LNCAP (cell line): ENCODE data around the gene CDKN2B-AS1.

Experiments used
- CTCF ChIP-seq: fragments of 450-650 bp; IDR thresholded peaks from 2 replicates; pipeline ENCODE4 v1.5.1; 2017; ENCODE audit warnings: mild to moderate bottlenecking

CDKN2B-AS1 gene

GRCh38 chr9:22022396-22022795 is 27.8 kb downstream of the CDKN2B-AS1 start:
- TF ChIP-seq CTCF = no peak

- no peak for TF ChIP-seq CTCF
Observed at GRCh38 chr9:22026696-22027095, 32.1 kb downstream of the CDKN2B-AS1 start.

GRCh38 chr9:22028394-22028793 is 33.8 kb downstream of the CDKN2B-AS1 start:
- no peak for TF ChIP-seq CTCF

- no peak for TF ChIP-seq CTCF
Observed at GRCh38 chr9:22029231-22029630, 34.6 kb downstream of the CDKN2B-AS1 start.

- TF ChIP-seq CTCF = no peak
Observed at GRCh38 chr9:22030101-22030598, 35.6 kb downstream of the CDKN2B-AS1 start.

GRCh38 chr9:22031655-22032411 is 37.2 kb downstream of the CDKN2B-AS1 start:
- no peak for TF ChIP-seq CTCF

GRCh38 chr9:22033012-22033630 is 38.5 kb downstream of the CDKN2B-AS1 start:
- TF ChIP-seq CTCF = no peak
